ENCODE results near the gene AIDA.

Gene AIDA

DNA sequence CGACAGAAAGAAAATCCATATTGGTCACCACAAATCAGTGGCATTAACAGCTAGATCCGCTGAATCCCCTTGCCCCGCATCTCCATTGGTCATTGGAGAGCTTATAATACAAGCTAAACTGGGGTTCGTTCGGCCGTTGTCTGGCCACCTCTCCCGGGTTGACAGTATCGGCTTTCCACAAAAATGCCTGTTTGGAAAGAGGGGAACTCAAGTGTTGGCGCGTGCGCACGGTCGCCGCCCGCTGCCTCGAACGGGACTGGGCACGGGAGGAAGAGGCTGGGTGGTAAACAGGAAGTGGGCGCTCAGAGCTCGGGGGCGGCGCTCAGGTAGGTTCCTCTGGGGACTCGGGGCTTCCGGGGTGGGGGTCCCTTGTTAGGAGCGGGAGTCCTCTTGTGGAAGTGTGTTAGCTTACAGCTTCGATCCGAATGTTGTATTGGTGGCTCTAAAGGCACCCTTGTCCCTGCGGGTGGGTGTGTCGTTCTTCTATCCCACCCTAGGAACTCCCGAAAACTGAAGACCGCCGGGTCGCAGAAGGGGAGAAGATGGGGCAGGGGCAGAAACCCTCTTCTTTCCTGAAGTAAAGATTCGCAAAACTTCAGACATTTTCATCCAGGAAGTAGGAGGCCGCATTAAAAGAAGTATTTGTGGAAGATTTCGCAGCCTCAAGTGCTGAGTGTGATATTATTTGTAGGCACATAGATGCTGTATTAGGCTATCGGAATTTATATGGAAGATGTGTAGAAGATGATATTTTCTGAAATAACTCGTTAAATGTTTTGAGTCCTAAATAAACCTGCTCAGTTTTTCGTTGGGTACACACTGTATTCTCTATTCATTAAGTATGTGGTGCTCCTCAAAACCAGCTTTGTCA, 1.0 kb upstream of the AIDA start:
- peaks cover 22 to 29% of the 10 kb centered on the region in 2 experiments for H3K36me3 ChIP-seq (ENCODE audit: control insufficient read depth in 2 of 2, insufficient read depth in 1 of 2, low read length in 2 of 2)
- H3K9me3 ChIP-seq (ENCODE audit: control insufficient read depth, insufficient read depth, low read depth, low read length): no peaks in the 10 kb centered on the region
- CTCF ChIA-PET: interaction anchor here (0.6 to 1.5 kb wide), 6 partner anchors 79 to 476 kb away, joined by 3 to 6 read pairs (median 4); no protein-coding TSS in a partner anchor
- no peaks in the 10 kb centered on the region for H3K4me1 ChIP-seq (ENCODE audit: control insufficient read depth, insufficient read depth, low read length)
- peak overlapping the region; percentile 76 for H3K27ac ChIP-seq (ENCODE audit: extremely low read depth, low read depth, low read length)
- POLR2A ChIA-PET: interaction anchor here (0.8 to 1.8 kb wide), 6 partner anchors 10 to 124 kb away, joined by 3 to 10 read pairs (median 4); partner anchors contain the start of gene TAF1A
- peak overlapping the region; percentile 84 for H3K4me3 ChIP-seq (ENCODE audit: low read depth, low read length)
- TF ChIP-seq ZSCAN23 (tag by site-specific recombination; IDR thresholded peaks at IDR 0.05): no peak
- peak; percentile 93 for TF ChIP-seq SP2 (tag by site-specific recombination; IDR thresholded peaks at IDR 0.05)
- no peak for TF ChIP-seq REPIN1 (tag by site-specific recombination; IDR thresholded peaks at IDR 0.05; ENCODE audit: low read depth)
- no peak for TF ChIP-seq YY1 (tag by site-specific recombination; IDR thresholded peaks at IDR 0.05)
- no peak for TF ChIP-seq ZNF202 (tag by site-specific recombination; IDR thresholded peaks at IDR 0.05; ENCODE audit: borderline replicate concordance)
- TF ChIP-seq, protein P1, sequence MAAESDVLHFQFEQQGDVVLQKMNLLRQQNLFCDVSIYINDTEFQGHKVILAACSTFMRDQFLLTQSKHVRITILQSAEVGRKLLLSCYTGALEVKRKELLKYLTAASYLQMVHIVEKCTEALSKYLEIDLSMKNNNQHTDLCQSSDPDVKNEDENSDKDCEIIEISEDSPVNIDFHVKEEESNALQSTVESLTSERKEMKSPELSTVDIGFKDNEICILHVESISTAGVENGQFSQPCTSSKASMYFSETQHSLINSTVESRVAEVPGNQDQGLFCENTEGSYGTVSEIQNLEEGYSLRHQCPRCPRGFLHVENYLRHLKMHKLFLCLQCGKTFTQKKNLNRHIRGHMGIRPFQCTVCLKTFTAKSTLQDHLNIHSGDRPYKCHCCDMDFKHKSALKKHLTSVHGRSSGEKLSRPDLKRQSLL (tag by site-specific recombination; IDR thresholded peaks at IDR 0.05): no peak
- no peak for TF ChIP-seq ZNF239 (tag by site-specific recombination; IDR thresholded peaks at IDR 0.05)
- no peak for TF ChIP-seq ZFP69B (tag by site-specific recombination; IDR thresholded peaks at IDR 0.05)
- no peak for TF ChIP-seq KLF16 (tag by site-specific recombination; IDR thresholded peaks at IDR 0.05)
- no peak for TF ChIP-seq YY2 (tag by site-specific recombination; IDR thresholded peaks at IDR 0.05)
- TF ChIP-seq GLIS1 (tag by site-specific recombination; IDR thresholded peaks at IDR 0.05): no peak
- no peak for TF ChIP-seq ZNF514 (tag by site-specific recombination; IDR thresholded peaks at IDR 0.05)
- TF ChIP-seq, protein P2, sequence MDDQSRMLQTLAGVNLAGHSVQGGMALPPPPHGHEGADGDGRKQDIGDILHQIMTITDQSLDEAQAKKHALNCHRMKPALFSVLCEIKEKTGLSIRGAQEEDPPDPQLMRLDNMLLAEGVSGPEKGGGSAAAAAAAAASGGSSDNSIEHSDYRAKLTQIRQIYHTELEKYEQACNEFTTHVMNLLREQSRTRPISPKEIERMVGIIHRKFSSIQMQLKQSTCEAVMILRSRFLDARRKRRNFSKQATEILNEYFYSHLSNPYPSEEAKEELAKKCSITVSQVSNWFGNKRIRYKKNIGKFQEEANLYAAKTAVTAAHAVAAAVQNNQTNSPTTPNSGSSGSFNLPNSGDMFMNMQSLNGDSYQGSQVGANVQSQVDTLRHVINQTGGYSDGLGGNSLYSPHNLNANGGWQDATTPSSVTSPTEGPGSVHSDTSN (CRISPR knock-in tag; IDR thresholded peaks at IDR 0.05): no peak
- TF ChIP-seq SP3 (tag by site-specific recombination; IDR thresholded peaks at IDR 0.05): peak; percentile 57
- peak; percentile 92 for TF ChIP-seq ZBTB17 (tag by site-specific recombination; IDR thresholded peaks at IDR 0.05)
- no peak for TF ChIP-seq ZNF792 (tag by site-specific recombination; IDR thresholded peaks at IDR 0.05)
- TF ChIP-seq ZNF510 (tag by site-specific recombination; IDR thresholded peaks at IDR 0.05; ENCODE audit: insufficient replicate concordance): no peak
- TF ChIP-seq ZBTB1 (tag by site-specific recombination; IDR thresholded peaks at IDR 0.05): no peak
- TF ChIP-seq ZNF133 (tag by site-specific recombination; IDR thresholded peaks at IDR 0.05): no peak
- TF ChIP-seq ZNF560 (tag by site-specific recombination; IDR thresholded peaks at IDR 0.05; ENCODE audit: borderline replicate concordance): no peak
- TF ChIP-seq, protein P3, sequence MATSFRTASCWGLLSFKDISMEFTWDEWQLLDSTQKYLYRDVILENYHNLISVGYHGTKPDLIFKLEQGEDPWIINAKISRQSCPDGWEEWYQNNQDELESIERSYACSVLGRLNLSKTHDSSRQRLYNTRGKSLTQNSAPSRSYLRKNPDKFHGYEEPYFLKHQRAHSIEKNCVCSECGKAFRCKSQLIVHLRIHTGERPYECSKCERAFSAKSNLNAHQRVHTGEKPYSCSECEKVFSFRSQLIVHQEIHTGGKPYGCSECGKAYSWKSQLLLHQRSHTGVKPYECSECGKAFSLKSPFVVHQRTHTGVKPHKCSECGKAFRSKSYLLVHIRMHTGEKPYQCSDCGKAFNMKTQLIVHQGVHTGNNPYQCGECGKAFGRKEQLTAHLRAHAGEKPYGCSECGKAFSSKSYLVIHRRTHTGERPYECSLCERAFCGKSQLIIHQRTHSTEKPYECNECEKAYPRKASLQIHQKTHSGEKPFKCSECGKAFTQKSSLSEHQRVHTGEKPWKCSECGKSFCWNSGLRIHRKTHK (tag by site-specific recombination; IDR thresholded peaks at IDR 0.05): no peak
- no peak for TF ChIP-seq ZNF350 (tag by site-specific recombination; IDR thresholded peaks at IDR 0.05)
- no peak for TF ChIP-seq ZNF571 (tag by site-specific recombination; IDR thresholded peaks at IDR 0.05)
- peak; percentile 56 for TF ChIP-seq ZFHX2 (tag by site-specific recombination; conservative IDR thresholded peaks at IDR 0.05)
- TF ChIP-seq OVOL3 (tag by site-specific recombination; IDR thresholded peaks at IDR 0.05): no peak
- TF ChIP-seq, protein P4, sequence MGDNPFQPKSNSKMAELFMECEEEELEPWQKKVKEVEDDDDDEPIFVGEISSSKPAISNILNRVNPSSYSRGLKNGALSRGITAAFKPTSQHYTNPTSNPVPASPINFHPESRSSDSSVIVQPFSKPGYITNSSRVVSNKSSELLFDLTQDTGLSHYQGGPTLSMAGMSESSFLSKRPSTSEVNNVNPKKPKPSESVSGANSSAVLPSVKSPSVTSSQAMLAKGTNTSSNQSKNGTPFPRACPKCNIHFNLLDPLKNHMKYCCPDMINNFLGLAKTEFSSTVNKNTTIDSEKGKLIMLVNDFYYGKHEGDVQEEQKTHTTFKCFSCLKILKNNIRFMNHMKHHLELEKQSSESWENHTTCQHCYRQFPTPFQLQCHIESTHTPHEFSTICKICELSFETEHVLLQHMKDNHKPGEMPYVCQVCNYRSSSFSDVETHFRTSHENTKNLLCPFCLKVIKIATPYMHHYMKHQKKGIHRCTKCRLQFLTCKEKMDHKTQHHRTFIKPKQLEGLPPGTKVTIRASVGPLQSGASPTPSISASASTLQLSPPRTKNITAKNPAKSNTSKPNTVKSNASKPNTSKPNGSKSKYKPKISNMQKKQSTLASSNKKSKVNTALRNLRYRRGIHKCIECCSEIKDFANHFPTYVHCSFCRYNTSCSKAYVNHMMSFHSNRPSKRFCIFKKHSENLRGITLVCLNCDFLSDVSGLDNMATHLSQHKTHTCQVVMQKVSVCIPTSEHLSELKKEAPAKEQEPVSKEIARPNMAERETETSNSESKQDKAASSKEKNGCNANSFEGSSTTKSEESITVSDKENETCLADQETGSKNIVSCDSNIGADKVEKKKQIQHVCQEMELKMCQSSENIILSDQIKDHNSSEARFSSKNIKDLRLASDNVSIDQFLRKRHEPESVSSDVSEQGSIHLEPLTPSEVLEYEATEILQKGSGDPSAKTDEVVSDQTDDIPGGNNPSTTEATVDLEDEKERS (tag by site-specific recombination; IDR thresholded peaks at IDR 0.05): no peak
- no peak for TF ChIP-seq ZNF174 (tag by site-specific recombination; IDR thresholded peaks at IDR 0.05)
- TF ChIP-seq ZNF391 (tag by site-specific recombination; IDR thresholded peaks at IDR 0.05; ENCODE audit: borderline replicate concordance, low read depth): no peak
- TF ChIP-seq, protein P5, sequence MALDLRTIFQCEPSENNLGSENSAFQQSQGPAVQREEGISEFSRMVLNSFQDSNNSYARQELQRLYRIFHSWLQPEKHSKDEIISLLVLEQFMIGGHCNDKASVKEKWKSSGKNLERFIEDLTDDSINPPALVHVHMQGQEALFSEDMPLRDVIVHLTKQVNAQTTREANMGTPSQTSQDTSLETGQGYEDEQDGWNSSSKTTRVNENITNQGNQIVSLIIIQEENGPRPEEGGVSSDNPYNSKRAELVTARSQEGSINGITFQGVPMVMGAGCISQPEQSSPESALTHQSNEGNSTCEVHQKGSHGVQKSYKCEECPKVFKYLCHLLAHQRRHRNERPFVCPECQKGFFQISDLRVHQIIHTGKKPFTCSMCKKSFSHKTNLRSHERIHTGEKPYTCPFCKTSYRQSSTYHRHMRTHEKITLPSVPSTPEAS (tag by site-specific recombination; IDR thresholded peaks at IDR 0.05): no peak
